Inferior parietal cortex (tissue), 1 donor: Measurements from ENCODE around the gene OTOGL.
"Not testable (repeated sequence)": the region's sequence is repeated elsewhere in the genome, so short reads cannot be mapped to it uniquely, and the experiment has no call there.

Source experiments
- DNase-seq: peaks from one replicate; pipeline ENCODE4 v3.0.0-alpha.2; 2016; ENCODE audit errors: extremely low spot score

OTOGL gene

GRCh38 chr12:80120994-80121393, 21.7 kb downstream of the OTOGL start:
- no peak for DNase-seq

- DNase-seq = no peak
Observed at GRCh38 chr12:80121661-80122060, 22.3 kb downstream of the OTOGL start.

GRCh38 chr12:80129895-80130530, 30.7 kb downstream of the OTOGL start:
- no peak for DNase-seq

GRCh38 chr12:80135624-80136023, 36.3 kb downstream of the OTOGL start:
- DNase-seq = no peak

GRCh38 chr12:80140005-80140404, 40.7 kb downstream of the OTOGL start:
- no peak for DNase-seq

GRCh38 chr12:80142640-80143039, 43.3 kb downstream of the OTOGL start:
- DNase-seq = no peak

GRCh38 chr12:80143537-80143936, 44.2 kb downstream of the OTOGL start:
- no peak for DNase-seq

GRCh38 chr12:80149547-80150313, 50.4 kb downstream of the OTOGL start:
- DNase-seq = not testable (repeated sequence)

- DNase-seq = no peak
Observed at GRCh38 chr12:80151131-80151530, 51.8 kb downstream of the OTOGL start.

GRCh38 chr12:80154261-80154660, 54.9 kb downstream of the OTOGL start:
- no peak for DNase-seq

GRCh38 chr12:80156306-80156705, 57.0 kb downstream of the OTOGL start:
- DNase-seq = no peak

GRCh38 chr12:80157645-80158044, 58.3 kb downstream of the OTOGL start:
- DNase-seq = no peak

- peak; percentile 23 for DNase-seq
Observed at GRCh38 chr12:80161612-80162011, 62.3 kb downstream of the OTOGL start.

- no peak for DNase-seq
Observed at GRCh38 chr12:80162177-80162576, 62.8 kb downstream of the OTOGL start.

- no peak for DNase-seq
Observed at GRCh38 chr12:80165746-80166145, 66.4 kb downstream of the OTOGL start.

GRCh38 chr12:80166751-80167150, 67.4 kb downstream of the OTOGL start:
- DNase-seq = no peak

GRCh38 chr12:80168936-80169335, 69.6 kb downstream of the OTOGL start:
- DNase-seq = no peak

- no peak for DNase-seq
Observed at GRCh38 chr12:80170915-80171314, 71.6 kb downstream of the OTOGL start.

GRCh38 chr12:80173083-80173864, 73.9 kb downstream of the OTOGL start:
- DNase-seq = no peak

- DNase-seq = no peak
Observed at GRCh38 chr12:80175307-80175930, 76.1 kb downstream of the OTOGL start.

GRCh38 chr12:80176706-80177105, 77.4 kb downstream of the OTOGL start:
- DNase-seq = no peak

- DNase-seq = no peak
Observed at GRCh38 chr12:80178846-80179245, 79.5 kb downstream of the OTOGL start.
